ENCODE data around the gene GSTM3. TPM values are rescaled to one million over a fixed set of nuclear protein-coding genes. Genes with fewer than 3 reads are reported as not detected.

Gene GSTM3
- total and polyA plus RNA-seq, 2 of the 13 experiments (the other 11 are each of a cell fraction or from before 2014, with no cell fraction given): 127 to 142 TPM

- TF ChIP-seq HNF1A (IDR thresholded peaks at IDR 0.05; ENCODE audit: low read depth) (no peak), HNF1A (CRISPR knock-in tag; IDR thresholded peaks at IDR 0.05; ENCODE audit: borderline replicate concordance) (no peak), ISL2 (CRISPR knock-in tag; IDR thresholded peaks at IDR 0.05) (no peak), ZNF280B (CRISPR knock-in tag; IDR thresholded peaks at IDR 0.05; ENCODE audit: borderline replicate concordance) (peak; percentile 41; the same call in 1 of the 2 replicates), GABPB1 (CRISPR knock-in tag; IDR thresholded peaks at IDR 0.05) (0 out of 2 replicates have a peak, but pooled peaks have one; percentile 3), ZNF335 (CRISPR knock-in tag; IDR thresholded peaks at IDR 0.05) (no peak)
Measured at GRCh38 chr1:109773900-109774485, 33.2 kb upstream of the GSTM3 start (continued).

Measured in HepG2 (cell line).